NCI-H748 (cell line): ENCODE results near the gene SNAPC2.
"Not testable (repeated sequence)": the region's sequence is repeated elsewhere in the genome, so short reads cannot be mapped to it uniquely, and the experiment has no call there.

ENCODE experiments used
- DNase-seq: peaks from one replicate; lab custom pipeline; 2025; ENCODE audit not compliant: unreplicated experiment; lab: John Stamatoyannopoulos, UW

SNAPC2 gene

DNA sequence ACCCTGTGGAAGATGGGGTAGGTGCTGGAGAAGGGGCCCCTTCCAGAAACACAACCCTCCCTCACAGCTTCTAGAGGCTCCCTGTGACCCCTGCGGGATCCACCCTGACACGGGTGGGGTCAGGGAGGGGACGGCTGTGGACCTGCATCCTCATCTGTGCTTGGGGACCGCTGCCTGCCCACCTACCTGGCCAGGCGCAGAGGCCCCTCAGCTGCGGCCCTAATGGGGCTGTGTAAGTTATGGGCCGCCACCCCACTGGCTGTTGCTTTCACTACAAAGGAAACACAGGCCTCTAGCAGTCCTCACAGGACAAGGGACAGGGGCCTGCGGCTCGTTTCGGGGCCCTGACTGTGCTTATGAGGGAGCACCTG is 12.8 kb downstream of the SNAPC2 start:
- DNase-seq: no peak

GRCh38 chr19:7933411-7933810 is 13.3 kb downstream of the SNAPC2 start:
- DNase-seq: no peak

DNA sequence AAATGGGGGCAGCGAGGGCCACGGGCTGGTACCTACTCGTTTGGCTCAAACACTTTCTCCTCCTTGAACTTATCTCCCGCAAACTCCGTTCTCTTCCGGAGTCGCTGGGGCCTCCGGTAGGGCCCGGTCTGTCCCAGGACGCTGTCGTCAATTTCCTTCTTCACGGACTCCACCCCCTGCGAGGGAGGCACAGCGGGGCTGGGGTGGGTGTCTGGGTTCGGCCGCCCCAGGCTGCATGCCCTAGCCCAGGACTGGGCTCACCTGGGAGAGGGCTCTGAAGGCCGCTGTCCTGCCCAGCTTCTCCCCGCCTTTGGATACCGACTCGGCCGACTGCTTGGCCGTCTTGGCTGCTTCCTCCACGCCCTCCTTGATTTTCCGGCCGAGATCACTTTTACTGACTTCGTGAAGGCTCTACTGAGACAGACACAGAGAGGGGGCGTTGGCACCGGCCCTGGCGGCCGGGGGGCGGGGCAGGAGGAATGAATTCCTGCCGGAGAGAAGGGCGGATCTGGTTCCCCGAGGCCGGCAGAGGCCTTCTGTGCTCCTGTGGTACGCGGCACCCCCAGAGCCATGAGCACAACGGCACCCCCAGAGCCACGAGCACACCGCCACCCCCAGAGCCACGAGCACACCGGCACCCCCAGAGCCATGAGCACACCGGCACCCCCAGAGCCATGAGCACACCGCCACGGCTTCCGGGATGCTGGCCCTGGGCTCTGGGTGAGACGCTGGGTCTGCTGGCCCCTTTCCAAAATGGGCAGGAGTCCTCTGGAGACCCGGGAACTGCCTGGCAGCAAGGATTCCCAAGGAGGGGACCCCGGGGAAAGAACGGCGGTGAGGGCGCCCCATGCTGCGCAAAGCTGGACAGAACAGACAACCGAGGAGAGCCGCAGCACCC is 13.9 kb downstream of the SNAPC2 start:
- no peak for DNase-seq

- DNase-seq: no peak
Observed at GRCh38 chr19:7934766-7935165, 14.6 kb downstream of the SNAPC2 start.

GRCh38 chr19:7940841-7941240 is 20.7 kb downstream of the SNAPC2 start:
- DNase-seq: no peak

DNA sequence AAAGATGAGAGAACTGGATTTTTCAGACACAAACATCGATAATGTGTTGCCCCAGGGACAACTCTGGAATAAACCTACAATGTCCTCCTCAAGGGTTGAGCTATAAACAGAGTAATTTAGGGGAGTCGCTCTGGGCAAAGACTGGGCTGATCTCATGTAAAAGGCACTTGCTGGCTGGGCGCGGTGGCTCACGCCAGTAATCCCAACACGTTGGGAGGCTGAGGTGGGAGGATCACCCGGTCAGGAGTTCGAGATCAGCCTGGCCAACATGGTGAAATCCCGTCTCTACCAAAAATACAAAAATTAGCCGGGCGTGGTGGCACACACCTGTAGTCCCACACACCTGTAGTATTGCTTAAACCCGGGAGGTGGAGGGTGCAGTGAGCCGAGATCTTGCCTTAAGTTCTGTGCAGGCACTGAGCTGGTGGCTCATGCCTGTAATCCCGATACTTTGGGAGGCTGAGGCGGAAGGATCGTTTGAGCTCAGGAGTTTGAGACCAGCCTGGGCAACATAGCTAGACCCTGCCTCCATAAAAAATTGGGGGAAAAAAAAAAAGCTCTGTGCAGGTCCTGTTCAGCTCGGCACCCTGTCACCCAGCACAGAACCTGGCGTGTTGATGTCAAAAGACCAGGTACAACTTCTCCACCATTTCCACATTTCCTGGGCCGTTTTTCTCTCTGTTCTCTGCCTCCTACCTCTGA is 21.9 kb downstream of the SNAPC2 start:
- DNase-seq: no peak

DNA sequence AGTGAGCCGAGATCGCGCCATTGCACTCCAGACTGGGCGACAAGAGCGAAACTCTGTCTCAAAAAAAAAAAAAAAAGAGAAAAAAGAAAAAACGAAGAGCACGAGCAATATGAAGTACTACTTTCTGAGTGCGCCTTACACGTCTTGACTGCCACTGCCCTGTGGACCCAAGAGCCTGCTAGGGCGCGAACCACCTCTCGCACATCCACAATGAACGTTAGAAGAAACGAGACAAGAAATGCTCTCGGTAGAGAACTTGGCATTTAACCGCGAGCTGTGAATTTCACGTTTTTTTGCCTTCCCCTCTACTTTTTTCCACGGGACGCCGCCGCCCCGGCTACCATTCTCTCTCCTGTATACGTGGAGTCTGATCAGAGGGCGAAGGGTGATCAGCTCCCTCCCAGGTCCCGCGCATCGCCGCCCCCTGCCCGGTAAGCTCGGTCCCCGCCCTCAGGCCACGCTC is 22.9 kb downstream of the SNAPC2 start:
- peak; percentile 50 for DNase-seq

DNA sequence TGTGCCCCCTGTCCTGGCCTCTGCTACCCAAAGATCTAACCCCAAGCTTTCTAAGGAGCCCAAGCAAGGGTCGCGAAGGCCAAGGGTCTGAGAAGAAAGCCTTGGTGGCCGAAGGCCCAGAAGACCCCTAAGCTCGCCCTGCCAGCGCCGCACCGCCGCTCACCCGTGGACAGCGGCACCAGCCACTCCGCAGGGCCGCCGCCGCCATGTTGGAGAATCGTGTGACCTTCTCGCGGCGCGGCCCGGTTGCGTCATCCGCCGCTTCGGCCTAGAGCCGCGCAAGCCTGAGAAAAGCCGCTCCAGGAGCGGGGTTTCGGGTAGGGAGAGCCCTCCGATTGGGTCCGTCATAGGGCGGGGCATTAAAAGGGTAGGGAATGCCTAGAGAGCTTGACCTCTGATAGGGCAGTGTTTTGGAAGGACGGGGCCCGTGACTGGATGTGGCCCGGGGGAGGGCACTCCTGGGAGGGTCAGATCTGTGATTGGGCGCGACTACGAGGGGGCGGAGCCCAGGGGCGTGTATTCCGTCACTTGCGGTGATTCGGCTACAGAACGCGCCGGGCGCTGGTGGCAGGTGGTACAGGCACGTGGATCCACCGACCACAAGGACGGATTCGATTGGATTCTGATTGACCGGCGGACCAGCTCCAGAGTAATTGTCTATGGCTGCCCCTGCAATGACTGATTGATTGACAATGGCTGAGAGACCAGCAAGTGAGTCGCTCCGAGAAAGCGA is 23.5 kb downstream of the SNAPC2 start, which contains the start of gene TIMM44:
TSS of gene TIMM44 (minus strand) at position 223 of the 733 bp plus-strand sequence. CDS start at position 208, 15 bp downstream.
- DNase-seq: peak; percentile 99

- peak; percentile 87 for DNase-seq
Observed at GRCh38 chr19:7944177-7944761, 24.1 kb downstream of the SNAPC2 start.

GRCh38 chr19:7947939-7948338 is 27.8 kb downstream of the SNAPC2 start:
- no peak for DNase-seq

DNA sequence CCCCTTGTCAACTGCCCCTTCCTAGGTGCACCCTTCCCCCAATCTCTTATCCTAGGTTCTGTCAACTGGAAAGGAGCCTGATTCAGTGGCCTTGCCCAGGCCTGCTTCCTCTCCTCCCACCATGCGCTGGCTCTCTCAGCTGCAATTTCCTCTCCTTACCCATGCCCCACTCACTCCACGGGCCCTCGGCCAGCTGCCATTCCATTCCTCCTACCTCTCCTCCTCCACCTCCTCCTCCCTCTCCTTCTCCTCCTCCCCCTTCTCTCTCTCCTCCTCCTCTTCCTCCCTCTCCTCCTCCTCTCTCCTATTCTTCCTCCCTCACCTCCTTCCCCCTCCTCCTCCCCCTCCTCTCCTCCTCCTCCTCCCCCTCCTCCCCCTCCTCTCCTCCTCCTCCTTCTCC is 32.9 kb downstream of the SNAPC2 start:
- DNase-seq: no peak

- no peak for DNase-seq
Observed at GRCh38 chr19:7953576-7953975, 33.4 kb downstream of the SNAPC2 start.

- DNase-seq: no peak
Observed at GRCh38 chr19:7955696-7956095, 35.6 kb downstream of the SNAPC2 start.

DNA sequence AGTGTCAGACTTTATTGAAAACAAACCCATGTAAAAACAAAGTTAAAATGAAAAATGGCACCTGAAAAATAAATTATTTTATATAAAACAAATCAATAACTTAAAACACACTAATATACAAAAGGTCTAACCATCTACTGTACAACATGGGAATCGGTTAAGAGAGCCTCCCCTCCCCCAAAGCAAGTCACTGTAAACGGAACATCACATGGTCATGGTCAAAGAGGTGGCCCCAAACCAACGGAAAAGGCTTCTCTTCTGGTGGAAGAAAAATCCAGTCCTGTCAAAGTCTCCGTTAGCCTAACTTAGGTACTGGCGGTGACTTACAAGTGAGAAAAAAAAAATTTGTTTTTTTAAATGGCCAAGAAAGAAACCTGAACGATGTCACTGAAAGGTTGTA is 39.1 kb downstream of the SNAPC2 start:
- DNase-seq: no peak

- not testable (repeated sequence) for DNase-seq
Observed at GRCh38 chr19:7961082-7961481, 40.9 kb downstream of the SNAPC2 start.

- no peak for DNase-seq
Observed at GRCh38 chr19:7961920-7962626, 41.9 kb downstream of the SNAPC2 start.

GRCh38 chr19:7962644-7963268 is 42.6 kb downstream of the SNAPC2 start:
- no peak for DNase-seq

DNA sequence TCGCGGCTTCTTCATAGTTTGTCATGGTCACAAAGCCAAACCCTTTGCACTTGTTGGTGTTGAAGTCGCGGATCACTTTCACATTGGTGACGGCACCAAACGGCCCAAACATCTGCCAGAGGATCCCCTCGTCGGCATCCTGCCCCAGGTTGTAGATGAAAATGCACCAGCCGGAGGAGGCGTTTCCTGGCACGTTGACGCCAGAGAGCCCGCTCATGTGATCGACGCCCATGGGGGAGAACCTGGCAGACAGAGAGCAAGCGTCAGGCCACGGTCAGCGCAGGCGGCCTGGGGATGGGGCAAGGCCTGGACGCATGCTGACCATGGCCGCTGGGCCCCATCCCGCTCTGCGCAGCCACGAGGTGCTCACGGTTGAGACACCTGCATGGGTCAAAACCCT is 43.4 kb downstream of the SNAPC2 start:
- no peak for DNase-seq

- DNase-seq: no peak
Observed at GRCh38 chr19:7965259-7965841, 45.2 kb downstream of the SNAPC2 start.
